Measurements from ENCODE around the gene ZNF593. TPM values are rescaled to one million over a fixed set of nuclear protein-coding genes. Genes with fewer than 3 reads are reported as not detected.

ZNF593 gene
- total RNA-seq, 4 donors from 2014 or later, result 18.4 to 64.1 (median 42.5) TPM

- TF ChIP-seq CTCF (IDR thresholded peaks at IDR 0.05), result no peak
- DNase-seq (ENCODE audit: low spot score) (no peak), ATAC-seq (ENCODE audit: low FRiP score) (no peak)
These were observed 5.6 kb downstream of the ZNF593 start for GRCh38 chr1:26175346-26175745.

GRCh38 chr1:26177182-26177684 lies 7.5 kb downstream of the ZNF593 start, which contains the start of gene CNKSR1:
Gene CNKSR1, plus strand, starts transcription at chr1:26177491. Its CDS starts 57 bp downstream, at chr1:26177548.
- TF ChIP-seq CTCF (IDR thresholded peaks at IDR 0.05), result no peak
- peak; percentile 24 for ATAC-seq (ENCODE audit: low FRiP score)
- DNase-seq (ENCODE audit: low spot score), result no peak

GRCh38 chr1:26180010-26180506 lies 10.3 kb downstream of the ZNF593 start:
- ATAC-seq (ENCODE audit: low FRiP score) (no peak), DNase-seq (ENCODE audit: low spot score) (no peak)
- no peak for TF ChIP-seq CTCF (IDR thresholded peaks at IDR 0.05)

- ATAC-seq (ENCODE audit: low FRiP score) (no peak), DNase-seq (ENCODE audit: low spot score) (no peak)
- no peak for TF ChIP-seq CTCF (IDR thresholded peaks at IDR 0.05)
These were observed 12.1 kb downstream of the ZNF593 start for GRCh38 chr1:26181586-26182382.

- ATAC-seq (ENCODE audit: low FRiP score) (no peak), DNase-seq (ENCODE audit: low spot score) (no peak)
- no peak for TF ChIP-seq CTCF (IDR thresholded peaks at IDR 0.05)
These were observed 12.6 kb downstream of the ZNF593 start for GRCh38 chr1:26182383-26182696.

GRCh38 chr1:26184086-26184485 lies 14.4 kb downstream of the ZNF593 start:
- ATAC-seq (ENCODE audit: low FRiP score) (no peak), DNase-seq (ENCODE audit: low spot score) (no peak)
- no peak for TF ChIP-seq CTCF (IDR thresholded peaks at IDR 0.05)

- ATAC-seq (ENCODE audit: low FRiP score) (no peak), DNase-seq (ENCODE audit: low spot score) (no peak)
- no peak for TF ChIP-seq CTCF (IDR thresholded peaks at IDR 0.05)
These were observed 15.2 kb downstream of the ZNF593 start for GRCh38 chr1:26184883-26185282.
